Measurements from ENCODE around the gene B3GAT3. TPM values are rescaled to one million over a fixed set of nuclear protein-coding genes. Genes with fewer than 3 reads are reported as not detected.

B3GAT3 gene
- polyA plus RNA-seq, 2 donors = 14.9 to 25.4 TPM

- Histone ChIP-seq H3K27ac (ENCODE audit: low read depth in 2 of 2, low read length in 1 of 2) (peak overlapping the region in 1 of 2 donors; percentile 34), H3K36me3 (ENCODE audit: control insufficient read depth in 2 of 2, insufficient read depth in 2 of 2, low read length in 1 of 2) (peaks cover 5 to 36% of the 10 kb centered on the region in 2 donors), H3K4me1 (ENCODE audit: control insufficient read depth in 2 of 2, insufficient read depth in 2 of 2, low read length in 1 of 2) (peaks cover 4 to 5% of the 10 kb centered on the region in 2 donors), H3K27me3 (ENCODE audit: control insufficient read depth in 1 of 2, insufficient read depth in 2 of 2, low read length in 2 of 2) (no peaks in the 10 kb centered on the region), H3K9me3 (ENCODE audit: control insufficient read depth in 2 of 2, insufficient read depth in 1 of 2, low read depth in 1 of 2, low read length in 1 of 2) (no peaks in the 10 kb centered on the region), H3K4me3 (ENCODE audit: low read depth in 1 of 2, low read length in 2 of 2) (no peak overlapping the region)
- 96 to 97% methylated on average over 15 of the region's 15 CpGs for whole genome bisulfite sequencing, 2 donors
Measured at GRCh38 chr11:62605902-62606301, 15.9 kb downstream of the B3GAT3 start.

GRCh38 chr11:62605467-62605866, 16.3 kb downstream of the B3GAT3 start:
- Histone ChIP-seq H3K36me3 (ENCODE audit: control insufficient read depth in 2 of 2, insufficient read depth in 2 of 2, low read length in 1 of 2) (peaks cover 5 to 35% of the 10 kb centered on the region in 2 donors), H3K27ac (ENCODE audit: low read depth in 2 of 2, low read length in 1 of 2) (no peak overlapping the region), H3K4me1 (ENCODE audit: control insufficient read depth in 2 of 2, insufficient read depth in 2 of 2, low read length in 1 of 2) (peaks cover 2 to 3% of the 10 kb centered on the region in 2 donors), H3K27me3 (ENCODE audit: control insufficient read depth in 1 of 2, insufficient read depth in 2 of 2, low read length in 2 of 2) (no peaks in the 10 kb centered on the region), H3K4me3 (ENCODE audit: low read depth in 1 of 2, low read length in 2 of 2) (no peak overlapping the region), H3K9me3 (ENCODE audit: control insufficient read depth in 2 of 2, insufficient read depth in 1 of 2, low read depth in 1 of 2, low read length in 1 of 2) (no peaks in the 10 kb centered on the region)
- WGBS, 2 donors = 82 to 91% methylated on average over 6 of the region's 6 CpGs

GRCh38 chr11:62604460-62605120, 17.2 kb downstream of the B3GAT3 start:
- H3K4me3 ChIP-seq (ENCODE audit: low read depth in 1 of 2, low read length in 2 of 2) = no peak overlapping the region
- 83 to 85% methylated on average over 13 of the region's 13 CpGs for WGBS, 2 donors
- H3K36me3 ChIP-seq (ENCODE audit: control insufficient read depth in 2 of 2, insufficient read depth in 2 of 2, low read length in 1 of 2) = peaks cover 5 to 27% of the 10 kb centered on the region in 2 donors
- no peaks in the 10 kb centered on the region for H3K27me3 ChIP-seq (ENCODE audit: control insufficient read depth in 1 of 2, insufficient read depth in 2 of 2, low read length in 2 of 2)
- no peaks in the 10 kb centered on the region for H3K9me3 ChIP-seq (ENCODE audit: control insufficient read depth in 2 of 2, insufficient read depth in 1 of 2, low read depth in 1 of 2, low read length in 1 of 2)
- H3K27ac ChIP-seq (ENCODE audit: low read depth in 2 of 2, low read length in 1 of 2) = peak overlapping the region in 1 of 2 donors; percentile 11
- H3K4me1 ChIP-seq (ENCODE audit: control insufficient read depth in 2 of 2, insufficient read depth in 2 of 2, low read length in 1 of 2) = peaks cover 2 to 3% of the 10 kb centered on the region in 2 donors

GRCh38 chr11:62603776-62604299, 17.9 kb downstream of the B3GAT3 start:
- no peaks in the 10 kb centered on the region for H3K9me3 ChIP-seq (ENCODE audit: control insufficient read depth in 2 of 2, insufficient read depth in 1 of 2, low read depth in 1 of 2, low read length in 1 of 2)
- H3K27ac ChIP-seq (ENCODE audit: low read depth in 2 of 2, low read length in 1 of 2) = peak overlapping the region in 1 of 2 donors; percentile 37
- no peak overlapping the region for H3K4me3 ChIP-seq (ENCODE audit: low read depth in 1 of 2, low read length in 2 of 2)
- H3K36me3 ChIP-seq (ENCODE audit: control insufficient read depth in 2 of 2, insufficient read depth in 2 of 2, low read length in 1 of 2) = peaks cover 5 to 26% of the 10 kb centered on the region in 2 donors
- WGBS, 2 donors = 92 to 94% methylated on average over 8 of the region's 8 CpGs
- no peaks in the 10 kb centered on the region for H3K27me3 ChIP-seq (ENCODE audit: control insufficient read depth in 1 of 2, insufficient read depth in 2 of 2, low read length in 2 of 2)
- peaks cover 2 to 6% of the 10 kb centered on the region in 2 donors for H3K4me1 ChIP-seq (ENCODE audit: control insufficient read depth in 2 of 2, insufficient read depth in 2 of 2, low read length in 1 of 2)

GRCh38 chr11:62603072-62603408, 18.7 kb downstream of the B3GAT3 start:
- Histone ChIP-seq H3K9me3 (ENCODE audit: control insufficient read depth in 2 of 2, insufficient read depth in 1 of 2, low read depth in 1 of 2, low read length in 1 of 2) (no peaks in the 10 kb centered on the region), H3K4me1 (ENCODE audit: control insufficient read depth in 2 of 2, insufficient read depth in 2 of 2, low read length in 1 of 2) (peaks cover 2 to 6% of the 10 kb centered on the region in 2 donors), H3K4me3 (ENCODE audit: low read depth in 1 of 2, low read length in 2 of 2) (peak overlapping the region; percentile 69 to 82), H3K36me3 (ENCODE audit: control insufficient read depth in 2 of 2, insufficient read depth in 2 of 2, low read length in 1 of 2) (peaks cover 5 to 23% of the 10 kb centered on the region in 2 donors), H3K27ac (ENCODE audit: low read depth in 2 of 2, low read length in 1 of 2) (peak overlapping the region; percentile 91 to 99), H3K27me3 (ENCODE audit: control insufficient read depth in 1 of 2, insufficient read depth in 2 of 2, low read length in 2 of 2) (no peaks in the 10 kb centered on the region)
- WGBS, 2 donors = 37 to 64% methylated on average over 13 of the region's 13 CpGs

GRCh38 chr11:62602141-62603071, 19.4 kb downstream of the B3GAT3 start:
- H3K27me3 ChIP-seq (ENCODE audit: control insufficient read depth in 1 of 2, insufficient read depth in 2 of 2, low read length in 2 of 2) = no peaks in the 10 kb centered on the region
- WGBS, 2 donors = 13 to 17% methylated on average over 92 to 96 of the region's 96 CpGs
- H3K27ac ChIP-seq (ENCODE audit: low read depth in 2 of 2, low read length in 1 of 2) = peak overlapping the region; percentile 91 to 99
- peaks cover 2 to 6% of the 10 kb centered on the region in 2 donors for H3K4me1 ChIP-seq (ENCODE audit: control insufficient read depth in 2 of 2, insufficient read depth in 2 of 2, low read length in 1 of 2)
- H3K36me3 ChIP-seq (ENCODE audit: control insufficient read depth in 2 of 2, insufficient read depth in 2 of 2, low read length in 1 of 2) = peaks cover 5 to 28% of the 10 kb centered on the region in 2 donors
- H3K9me3 ChIP-seq (ENCODE audit: control insufficient read depth in 2 of 2, insufficient read depth in 1 of 2, low read depth in 1 of 2, low read length in 1 of 2) = no peaks in the 10 kb centered on the region
- H3K4me3 ChIP-seq (ENCODE audit: low read depth in 1 of 2, low read length in 2 of 2) = peak overlapping the region; percentile 69 to 82

- peak within 1 kb of the TSS; percentile 91 to 99 for H3K27ac ChIP-seq (ENCODE audit: low read depth in 2 of 2, low read length in 1 of 2)
- peaks cover 5 to 34% of the 10 kb centered on the region in 2 donors for H3K36me3 ChIP-seq (ENCODE audit: control insufficient read depth in 2 of 2, insufficient read depth in 2 of 2, low read length in 1 of 2)
- peak within 1 kb of the TSS; percentile 82 to 97 for H3K4me3 ChIP-seq (ENCODE audit: low read depth in 1 of 2, low read length in 2 of 2)
- H3K9me3 ChIP-seq (ENCODE audit: control insufficient read depth in 2 of 2, insufficient read depth in 1 of 2, low read depth in 1 of 2, low read length in 1 of 2) = no peaks in the 10 kb centered on the region
- H3K27me3 ChIP-seq (ENCODE audit: control insufficient read depth in 1 of 2, insufficient read depth in 2 of 2, low read length in 2 of 2) = no peaks in the 10 kb centered on the region
- peaks cover 2 to 6% of the 10 kb centered on the region in 2 donors for H3K4me1 ChIP-seq (ENCODE audit: control insufficient read depth in 2 of 2, insufficient read depth in 2 of 2, low read length in 1 of 2)
- WGBS, 2 donors = 0 to 1% methylated on average over 62 to 83 of the region's 83 CpGs
Measured at GRCh38 chr11:62601372-62602140, 20.2 kb downstream of the B3GAT3 start, which contains the start of gene MTA2. MTA2 (minus strand) TSS chr11:62601865; CDS start chr11:62601450, 415 bp downstream.

- Histone ChIP-seq H3K36me3 (ENCODE audit: control insufficient read depth in 2 of 2, insufficient read depth in 2 of 2, low read length in 1 of 2) (peaks cover 5 to 38% of the 10 kb centered on the region in 2 donors), H3K4me3 (ENCODE audit: low read depth in 1 of 2, low read length in 2 of 2) (peak overlapping the region; percentile 82 to 97), H3K27ac (ENCODE audit: low read depth in 2 of 2, low read length in 1 of 2) (peak overlapping the region; percentile 91 to 99), H3K27me3 (ENCODE audit: control insufficient read depth in 1 of 2, insufficient read depth in 2 of 2, low read length in 2 of 2) (no peaks in the 10 kb centered on the region), H3K9me3 (ENCODE audit: control insufficient read depth in 2 of 2, insufficient read depth in 1 of 2, low read depth in 1 of 2, low read length in 1 of 2) (no peaks in the 10 kb centered on the region), H3K4me1 (ENCODE audit: control insufficient read depth in 2 of 2, insufficient read depth in 2 of 2, low read length in 1 of 2) (peaks cover 2 to 6% of the 10 kb centered on the region in 2 donors)
- WGBS, 2 donors = 0% methylated on average over 30 of the region's 30 CpGs
Measured at GRCh38 chr11:62601122-62601371, 20.7 kb downstream of the B3GAT3 start.

Measured in esophagus (tissue), 2 donors.